ENCODE data around the gene APLN. TPM values are rescaled to one million over a fixed set of nuclear protein-coding genes. Genes with fewer than 3 reads are reported as not detected.

Gene APLN
- total RNA-seq, 2 donors from 2014 or later: 2.0 TPM; not detected in 1

- DNase-seq (ENCODE audit: low spot score in 2 of 2) (no peak), ATAC-seq (no peak)
- Mint-ChIP-seq H3K36me3 (no peaks in the 10 kb centered on the region), H3K27ac (no peak overlapping the region), H3K9me3 (no peaks in the 10 kb centered on the region)
Measured at GRCh38 chrX:129626026-129626425, 28.7 kb downstream of the APLN start.

- ATAC-seq: no peak
- no peak for DNase-seq (ENCODE audit: low spot score in 2 of 2)
- Mint-ChIP-seq H3K27ac (no peak overlapping the region), H3K9me3 (no peaks in the 10 kb centered on the region), H3K36me3 (no peaks in the 10 kb centered on the region)
Measured at GRCh38 chrX:129622757-129623301, 31.9 kb downstream of the APLN start.

GRCh38 chrX:129618997-129619396 is 35.8 kb downstream of the APLN start:
- ATAC-seq: no peak
- Mint-ChIP-seq H3K27ac (no peak overlapping the region), H3K9me3 (no peaks in the 10 kb centered on the region), H3K36me3 (no peaks in the 10 kb centered on the region)
- no peak for DNase-seq (ENCODE audit: low spot score in 2 of 2)

GRCh38 chrX:129617420-129617819 is 37.3 kb downstream of the APLN start:
- Mint-ChIP-seq H3K27ac (no peak overlapping the region), H3K9me3 (no peaks in the 10 kb centered on the region)

GRCh38 chrX:129614481-129615255 is 40.1 kb downstream of the APLN start:
- DNase-seq (ENCODE audit: low spot score in 2 of 2) (no peak), ATAC-seq (no peak)
- H3K27ac Mint-ChIP-seq: no peak overlapping the region
- no peaks in the 10 kb centered on the region for H3K36me3 Mint-ChIP-seq
- no peaks in the 10 kb centered on the region for H3K9me3 Mint-ChIP-seq

More at GRCh38 chrX:129617420-129617819, 37.3 kb downstream of the APLN start:
- H3K36me3 Mint-ChIP-seq: no peaks in the 10 kb centered on the region
- ATAC-seq (no peak), DNase-seq (ENCODE audit: low spot score in 2 of 2) (no peak)

GRCh38 chrX:129613596-129613995 is 41.2 kb downstream of the APLN start:
- Mint-ChIP-seq H3K27ac (no peak overlapping the region), H3K9me3 (no peaks in the 10 kb centered on the region), H3K36me3 (no peaks in the 10 kb centered on the region)
- DNase-seq (ENCODE audit: low spot score in 2 of 2) (no peak), ATAC-seq (no peak)

GRCh38 chrX:129612396-129612795 is 42.4 kb downstream of the APLN start:
- H3K27ac Mint-ChIP-seq: no peak overlapping the region
- no peak for ATAC-seq
- H3K36me3 Mint-ChIP-seq: no peaks in the 10 kb centered on the region
- H3K9me3 Mint-ChIP-seq: no peaks in the 10 kb centered on the region
- DNase-seq (ENCODE audit: low spot score in 2 of 2): no peak

GRCh38 chrX:129609395-129609794 is 45.4 kb downstream of the APLN start:
- no peaks in the 10 kb centered on the region for H3K9me3 Mint-ChIP-seq
- ATAC-seq (no peak), DNase-seq (ENCODE audit: low spot score in 2 of 2) (no peak)
- H3K27ac Mint-ChIP-seq: no peak overlapping the region
- H3K36me3 Mint-ChIP-seq: no peaks in the 10 kb centered on the region

GRCh38 chrX:129608496-129608895 is 46.3 kb downstream of the APLN start:
- DNase-seq (ENCODE audit: low spot score in 2 of 2) (no peak), ATAC-seq (no peak)
- H3K27ac Mint-ChIP-seq: no peak overlapping the region
- no peaks in the 10 kb centered on the region for H3K36me3 Mint-ChIP-seq
- no peaks in the 10 kb centered on the region for H3K9me3 Mint-ChIP-seq

GRCh38 chrX:129606918-129607317 is 47.8 kb downstream of the APLN start:
- DNase-seq (ENCODE audit: low spot score in 2 of 2): peak in 1 of 2 donors; percentile 47
- Mint-ChIP-seq H3K36me3 (no peaks in the 10 kb centered on the region), H3K9me3 (no peaks in the 10 kb centered on the region), H3K27ac (no peak overlapping the region)
- ATAC-seq: peak; percentile 46 to 54

- DNase-seq (ENCODE audit: low spot score in 2 of 2) (peak in 1 of 2 donors; percentile 4), ATAC-seq (peak in 1 of 2 donors; percentile 35)
Measured at GRCh38 chrX:129600981-129601424, 53.8 kb downstream of the APLN start.

GRCh38 chrX:129599996-129600395 is 54.8 kb downstream of the APLN start:
- Mint-ChIP-seq H3K27ac (peak overlapping the region; percentile 13 to 46), H3K36me3 (no peaks in the 10 kb centered on the region), H3K9me3 (no peaks in the 10 kb centered on the region)
- DNase-seq (ENCODE audit: low spot score in 2 of 2): no peak
- ATAC-seq: no peak

More at GRCh38 chrX:129600981-129601424, 53.8 kb downstream of the APLN start:
- Mint-ChIP-seq H3K9me3 (no peaks in the 10 kb centered on the region), H3K27ac (no peak overlapping the region), H3K36me3 (no peaks in the 10 kb centered on the region)

GRCh38 chrX:129599499-129599898 is 55.3 kb downstream of the APLN start:
- no peaks in the 10 kb centered on the region for H3K9me3 Mint-ChIP-seq
- peak overlapping the region in 1 of 2 donors; percentile 13 for H3K27ac Mint-ChIP-seq
- no peaks in the 10 kb centered on the region for H3K36me3 Mint-ChIP-seq
- DNase-seq (ENCODE audit: low spot score in 2 of 2) (no peak), ATAC-seq (no peak)

GRCh38 chrX:129597905-129598304 is 56.9 kb downstream of the APLN start:
- no peak for DNase-seq (ENCODE audit: low spot score in 2 of 2)
- no peaks in the 10 kb centered on the region for H3K36me3 Mint-ChIP-seq

GRCh38 chrX:129596077-129596476 is 58.7 kb downstream of the APLN start:
- no peak for ATAC-seq
- Mint-ChIP-seq H3K9me3 (no peaks in the 10 kb centered on the region), H3K27ac (no peak overlapping the region), H3K36me3 (no peaks in the 10 kb centered on the region)
- DNase-seq (ENCODE audit: low spot score in 2 of 2): no peak

More at GRCh38 chrX:129597905-129598304, 56.9 kb downstream of the APLN start:
- ATAC-seq: no peak
- Mint-ChIP-seq H3K9me3 (no peaks in the 10 kb centered on the region), H3K27ac (no peak overlapping the region)

All from activated naive CD4-positive, alpha-beta T cell treated with anti-CD3 and anti-CD28 coated beads, Interleukin-2, amount 50 U/mL, for 72 hours (primary cell).